Karpas-422 (cell line): ENCODE data around the gene FBXW5. TPM values are rescaled to one million over a fixed set of nuclear protein-coding genes. Genes with fewer than 3 reads are reported as not detected.

Source experiments
- DNase-seq: peaks from one replicate; pipeline ENCODE4 v3.0.0-alpha.2; 2015
- H2AFZ ChIP-seq: fragments of 200-600 bp; sonication (generic); 2 replicates; pipeline ENCODE4 v1.6.1; 2014; ENCODE audit warnings: antibody characterized with exemption, low read length, mixed read lengths
- H3K27ac ChIP-seq: fragments of 200-600 bp; sonication (generic); 2 replicates; pipeline ENCODE4 v1.5.1; 2014; ENCODE audit warnings: mild to moderate bottlenecking, low read length, moderate library complexity
- H3K27me3 ChIP-seq: fragments of 200-600 bp; sonication (generic); 2 replicates; pipeline ENCODE4 v1.6.1; 2014; ENCODE audit warnings: low read length, mixed read lengths
- H3K36me3 ChIP-seq: fragments of 200-600 bp; sonication (generic); 2 replicates; pipeline ENCODE4 v1.6.1; 2014; ENCODE audit warnings: low read length, mixed read lengths; ENCODE audit not compliant: insufficient read depth
- H3K4me1 ChIP-seq: fragments of 200-600 bp; sonication (generic); 2 replicates; pipeline ENCODE4 v1.6.1; 2014; ENCODE audit warnings: mild to moderate bottlenecking, low read length, mixed read lengths
- H3K4me2 ChIP-seq: fragments of 200-600 bp; sonication (generic); 2 replicates; pipeline ENCODE4 v1.6.1; 2014; ENCODE audit warnings: low read length, low read depth, mild to moderate bottlenecking; ENCODE audit not compliant: poor library complexity, severe bottlenecking
- H3K4me3 ChIP-seq: fragments of 200-600 bp; sonication (generic); 2 replicates; pipeline ENCODE4 v1.5.1; 2014; ENCODE audit warnings: mild to moderate bottlenecking, antibody characterized with exemption, low read length, mixed read lengths
- H3K79me2 ChIP-seq: fragments of 200-600 bp; sonication (generic); 2 replicates; pipeline ENCODE4 v1.6.1; 2014; ENCODE audit warnings: mild to moderate bottlenecking, low read length, mixed read lengths
- H3K9ac ChIP-seq: fragments of 200-600 bp; sonication (generic); 2 replicates; pipeline ENCODE4 v1.6.0; 2014; ENCODE audit warnings: low read length
- H3K9me2 ChIP-seq: fragments of 200-600 bp; sonication (generic), shearing (Covaris generic); replicated peaks from 2 replicates; pipeline ENCODE4 v1.6.0; 2014; ENCODE audit warnings: mild to moderate bottlenecking, low read length, moderate library complexity; ENCODE audit not compliant: insufficient read depth
- H3K9me3 ChIP-seq: fragments of 300-700, 200-600 bp; sonication (generic); 2 replicates; pipeline ENCODE4 v1.6.1; 2014; ENCODE audit warnings: low read length, mixed read lengths
- H4K20me1 ChIP-seq: fragments of 200-600 bp; sonication (generic); 2 replicates; pipeline ENCODE4 v1.6.1; 2014; ENCODE audit warnings: mild to moderate bottlenecking, antibody characterized with exemption, low read length, low read depth; ENCODE audit not compliant: insufficient read depth
- total RNA-seq: library from RNA; depleted of rRNA; stranded (reverse); fragments of >200 nt; shearing (Covaris generic); gene quantifications from 2 replicates; pipeline ENCODE4 v1.2.3, GENCODE V29; 2014; ENCODE audit warnings: low replicate concordance

The FBXW5 gene
- total RNA-seq, 1 experiment from 2014 or later, result 37.3 TPM

- DNase-seq, result no peak
- no peaks in the 10 kb centered on the region for H3K79me2 ChIP-seq
- no peaks in the 10 kb centered on the region for H3K9me3 ChIP-seq
- no peaks in the 10 kb centered on the region for H3K4me1 ChIP-seq
- H3K4me2 ChIP-seq, result no peak overlapping the region
- no peaks in the 10 kb centered on the region for H3K27me3 ChIP-seq
- no peaks in the 10 kb centered on the region for H4K20me1 ChIP-seq
- no peak overlapping the region for H2AFZ ChIP-seq
- no peak overlapping the region for H3K9ac ChIP-seq
- H3K27ac ChIP-seq, result no peak overlapping the region
- H3K9me2 ChIP-seq, result no peaks in the 10 kb centered on the region
- peaks cover 25% of the 10 kb centered on the region for H3K36me3 ChIP-seq
- H3K4me3 ChIP-seq, result no peak overlapping the region
Measured at GRCh38 chr9:136934277-136934676, 10.3 kb downstream of the FBXW5 start.

DNA sequence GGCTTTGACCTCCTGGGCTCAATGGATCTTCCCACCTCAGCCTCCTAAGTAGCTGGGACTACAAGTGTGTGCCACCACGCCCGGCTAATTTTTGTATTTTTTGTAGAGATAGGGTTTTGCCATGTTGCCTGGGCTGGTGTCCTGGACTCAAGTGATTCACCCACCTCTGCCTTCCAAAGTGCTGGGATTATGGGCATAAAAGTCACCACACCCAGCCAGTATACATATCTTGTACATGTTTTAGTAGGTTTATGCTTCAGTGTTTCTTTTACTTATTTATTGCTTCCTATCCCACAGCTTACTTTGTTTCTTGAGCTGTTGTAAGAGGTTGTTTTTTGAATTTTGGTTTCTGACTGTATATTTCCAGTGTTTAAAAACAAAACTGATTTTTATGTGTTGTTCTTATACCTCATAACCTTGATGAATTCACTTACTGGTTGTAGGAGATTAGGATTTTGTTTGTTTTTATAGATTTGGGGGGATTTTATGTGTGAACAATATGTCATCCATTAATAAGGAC lies 12.9 kb downstream of the FBXW5 start:
- DNase-seq, result no peak
- no peak overlapping the region for H2AFZ ChIP-seq
- no peaks in the 10 kb centered on the region for H3K27me3 ChIP-seq
- H3K79me2 ChIP-seq, result no peaks in the 10 kb centered on the region
- no peak overlapping the region for H3K4me2 ChIP-seq
- no peaks in the 10 kb centered on the region for H3K9me3 ChIP-seq
- H3K27ac ChIP-seq, result no peak overlapping the region
- no peaks in the 10 kb centered on the region for H3K9me2 ChIP-seq
- no peaks in the 10 kb centered on the region for H3K4me1 ChIP-seq
- H3K4me3 ChIP-seq, result no peak overlapping the region
- no peaks in the 10 kb centered on the region for H4K20me1 ChIP-seq
- H3K36me3 ChIP-seq, result peaks cover 37% of the 10 kb centered on the region
- no peak overlapping the region for H3K9ac ChIP-seq

GRCh38 chr9:136930014-136930413 lies 14.5 kb downstream of the FBXW5 start:
- no peak overlapping the region for H3K4me3 ChIP-seq
- H3K79me2 ChIP-seq, result no peaks in the 10 kb centered on the region
- no peaks in the 10 kb centered on the region for H4K20me1 ChIP-seq
- H3K27ac ChIP-seq, result no peak overlapping the region
- peaks cover 38% of the 10 kb centered on the region for H3K36me3 ChIP-seq
- no peaks in the 10 kb centered on the region for H3K4me1 ChIP-seq
- H3K9me2 ChIP-seq, result no peaks in the 10 kb centered on the region
- no peak overlapping the region for H3K4me2 ChIP-seq
- H3K27me3 ChIP-seq, result no peaks in the 10 kb centered on the region
- no peak for DNase-seq
- H2AFZ ChIP-seq, result no peak overlapping the region
- H3K9ac ChIP-seq, result no peak overlapping the region
- no peaks in the 10 kb centered on the region for H3K9me3 ChIP-seq

DNA sequence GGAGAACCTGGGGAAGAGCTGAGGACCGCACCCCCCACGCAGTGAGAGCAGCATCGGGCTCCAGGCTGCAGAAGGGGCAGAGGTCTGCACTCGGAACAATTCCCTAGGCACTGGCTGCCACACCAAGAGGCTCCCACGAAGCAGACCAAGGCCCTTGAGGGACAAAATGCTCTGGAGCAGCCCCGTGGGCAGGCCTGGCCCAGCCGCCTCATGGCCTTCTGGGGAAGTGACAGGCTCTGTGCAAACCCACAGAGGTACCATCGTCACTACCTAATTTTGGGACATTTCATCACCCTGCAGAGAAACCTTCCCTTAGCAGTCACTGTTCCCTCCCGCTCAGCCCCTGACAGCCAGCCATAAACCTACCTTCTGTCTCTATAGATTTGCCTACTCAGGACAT lies 15.9 kb downstream of the FBXW5 start:
- no peak for DNase-seq
- Histone ChIP-seq H3K4me3 (no peak overlapping the region), H3K36me3 (peaks cover 38% of the 10 kb centered on the region), H3K27ac (no peak overlapping the region), H3K4me1 (no peaks in the 10 kb centered on the region), H3K79me2 (no peaks in the 10 kb centered on the region), H3K9me2 (no peaks in the 10 kb centered on the region), H3K27me3 (no peaks in the 10 kb centered on the region), H3K9me3 (no peaks in the 10 kb centered on the region), H2AFZ (no peak overlapping the region), H3K4me2 (no peak overlapping the region), H3K9ac (no peak overlapping the region), H4K20me1 (no peaks in the 10 kb centered on the region)

DNA sequence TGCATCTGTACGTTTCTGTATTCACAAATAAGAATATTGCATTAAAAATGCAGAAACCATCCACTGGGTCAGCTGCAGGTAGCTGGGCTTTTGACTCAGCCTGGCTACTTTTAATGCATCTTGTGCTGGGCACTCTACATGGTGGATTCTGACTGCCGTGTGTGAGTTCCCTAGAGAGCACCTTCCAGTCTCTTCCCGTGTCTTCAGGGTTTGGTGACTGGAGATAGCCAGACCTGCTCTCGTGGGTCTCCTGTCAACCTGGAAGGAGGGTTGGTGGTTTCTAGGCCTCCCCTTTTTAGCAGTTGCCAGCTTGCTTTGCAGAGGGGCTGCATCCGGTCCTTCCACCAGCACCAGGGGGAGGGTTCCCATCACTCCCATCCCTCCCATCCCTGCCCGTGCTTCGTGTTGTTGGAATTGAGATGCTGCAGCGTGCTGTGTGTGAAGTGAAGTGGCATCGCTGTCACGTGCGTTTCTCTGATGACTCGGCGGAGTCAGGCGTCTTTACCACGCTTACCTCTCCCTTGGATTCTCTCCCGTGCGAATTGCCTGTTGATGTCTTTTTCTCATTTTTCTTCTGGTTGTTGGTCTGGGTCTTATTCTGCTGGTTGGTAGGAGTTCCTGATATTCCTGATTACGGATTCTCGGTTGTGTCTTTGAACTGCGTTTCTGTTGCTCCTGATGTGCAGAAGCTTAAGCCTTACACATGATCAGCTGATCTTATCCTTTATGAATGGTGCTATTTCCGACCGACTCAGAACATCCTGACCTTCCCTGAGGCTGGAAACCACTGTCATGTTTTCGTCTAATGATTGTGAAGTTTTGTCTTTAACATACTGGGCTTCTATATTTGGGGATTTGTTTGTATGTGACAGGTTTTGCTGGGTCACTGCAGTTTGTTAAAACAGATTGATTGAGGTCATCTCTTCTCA lies 16.9 kb downstream of the FBXW5 start:
- H3K4me3 ChIP-seq, result no peak overlapping the region
- H3K79me2 ChIP-seq, result no peaks in the 10 kb centered on the region
- no peaks in the 10 kb centered on the region for H3K4me1 ChIP-seq
- no peak overlapping the region for H3K4me2 ChIP-seq
- DNase-seq, result no peak
- no peak overlapping the region for H3K27ac ChIP-seq
- H3K9me2 ChIP-seq, result no peaks in the 10 kb centered on the region
- H3K27me3 ChIP-seq, result no peaks in the 10 kb centered on the region
- H2AFZ ChIP-seq, result no peak overlapping the region
- H3K9me3 ChIP-seq, result no peaks in the 10 kb centered on the region
- H3K9ac ChIP-seq, result no peak overlapping the region
- H4K20me1 ChIP-seq, result no peaks in the 10 kb centered on the region
- H3K36me3 ChIP-seq, result peaks cover 35% of the 10 kb centered on the region

GRCh38 chr9:136926749-136927148 lies 17.8 kb downstream of the FBXW5 start:
- no peak overlapping the region for H2AFZ ChIP-seq
- no peaks in the 10 kb centered on the region for H4K20me1 ChIP-seq
- H3K27ac ChIP-seq, result no peak overlapping the region
- H3K4me1 ChIP-seq, result no peaks in the 10 kb centered on the region
- H3K9ac ChIP-seq, result no peak overlapping the region
- H3K9me2 ChIP-seq, result no peaks in the 10 kb centered on the region
- H3K9me3 ChIP-seq, result no peaks in the 10 kb centered on the region
- H3K4me2 ChIP-seq, result no peak overlapping the region
- no peaks in the 10 kb centered on the region for H3K27me3 ChIP-seq
- H3K36me3 ChIP-seq, result peaks cover 31% of the 10 kb centered on the region
- H3K4me3 ChIP-seq, result no peak overlapping the region
- H3K79me2 ChIP-seq, result no peaks in the 10 kb centered on the region
- no peak for DNase-seq

- Histone ChIP-seq H3K4me3 (no peak overlapping the region), H3K9ac (no peak overlapping the region), H2AFZ (no peak overlapping the region), H3K27ac (no peak overlapping the region), H3K9me2 (no peaks in the 10 kb centered on the region), H3K4me2 (no peak overlapping the region), H3K36me3 (peaks cover 27% of the 10 kb centered on the region), H3K4me1 (no peaks in the 10 kb centered on the region), H4K20me1 (no peaks in the 10 kb centered on the region), H3K79me2 (no peaks in the 10 kb centered on the region), H3K9me3 (no peaks in the 10 kb centered on the region), H3K27me3 (no peaks in the 10 kb centered on the region)
- no peak for DNase-seq
Measured at GRCh38 chr9:136926154-136926704, 18.3 kb downstream of the FBXW5 start.

GRCh38 chr9:136925414-136926153 lies 19.0 kb downstream of the FBXW5 start:
- H3K27ac ChIP-seq, result no peak overlapping the region
- no peak overlapping the region for H3K4me2 ChIP-seq
- H3K36me3 ChIP-seq, result peaks cover 24% of the 10 kb centered on the region
- no peaks in the 10 kb centered on the region for H3K9me3 ChIP-seq
- H3K79me2 ChIP-seq, result no peaks in the 10 kb centered on the region
- DNase-seq, result no peak
- no peaks in the 10 kb centered on the region for H3K27me3 ChIP-seq
- H3K4me1 ChIP-seq, result no peaks in the 10 kb centered on the region
- no peaks in the 10 kb centered on the region for H3K9me2 ChIP-seq
- no peak overlapping the region for H3K9ac ChIP-seq
- no peak overlapping the region for H2AFZ ChIP-seq
- H3K4me3 ChIP-seq, result no peak overlapping the region
- no peaks in the 10 kb centered on the region for H4K20me1 ChIP-seq
